ENCODE data around the gene COL7A1. TPM values are rescaled to one million over a fixed set of nuclear protein-coding genes. Genes with fewer than 3 reads are reported as not detected.

The COL7A1 gene
- polyA plus RNA-seq, 3 donors, result 0.37 to 1.9 TPM; not detected in 1

DNA sequence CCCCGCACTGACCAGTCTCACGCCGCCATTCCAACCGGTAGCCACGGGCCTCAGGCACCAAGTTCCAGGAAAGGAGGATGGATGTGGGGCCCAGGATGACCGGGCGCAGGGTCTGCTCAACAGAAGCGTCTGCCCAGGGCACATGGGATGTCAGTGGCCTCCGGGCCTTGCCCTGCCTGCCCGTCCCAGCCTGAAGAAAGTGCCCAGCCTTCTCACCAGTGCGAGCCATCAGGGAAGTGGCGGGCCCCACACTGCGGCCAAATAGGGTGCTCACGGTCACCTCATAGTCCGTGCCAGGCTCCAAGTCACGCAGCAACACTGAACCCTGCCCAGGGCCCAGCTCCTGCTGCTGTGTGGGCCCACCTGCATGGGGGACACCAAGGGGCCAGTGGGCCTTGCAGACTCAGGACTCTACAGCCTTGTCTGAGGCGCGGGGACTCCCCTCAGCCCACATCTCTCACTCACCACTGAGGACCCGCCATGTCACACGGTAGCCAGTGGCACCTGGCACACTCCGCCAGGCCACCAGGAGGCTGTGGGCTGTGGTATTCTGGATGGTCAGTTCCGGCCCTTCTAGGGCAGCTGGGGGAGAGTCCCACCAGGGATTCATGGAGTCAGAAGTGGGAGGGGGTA is 3.1 kb downstream of the COL7A1 start:
- H3K27me3 ChIP-seq (ENCODE audit: control insufficient read depth in 2 of 2, insufficient read depth in 2 of 2, low read length in 2 of 2), result peaks cover 6 to 47% of the 10 kb centered on the region in 2 donors
- peaks cover 51 to 71% (median 61%) of the 10 kb centered on the region in 3 donors for H3K27me3 Mint-ChIP-seq (ENCODE audit: low read depth in 3 of 3)
- peaks cover 5% of the 10 kb centered on the region for H4K20me1 ChIP-seq (ENCODE audit: insufficient read depth, low read length)
- H3K9ac ChIP-seq (ENCODE audit: insufficient read depth, low read length, poor library complexity, severe bottlenecking), result no peak overlapping the region
- no peak overlapping the region for H2AFZ ChIP-seq (ENCODE audit: insufficient read depth, low read depth, low read length, poor library complexity, severe bottlenecking)
- H3K4me2 ChIP-seq (replicated peaks; ENCODE audit: extremely low read depth, low read length, poor library complexity, severe bottlenecking), result no peak overlapping the region
- no peak overlapping the region for H3K27ac Mint-ChIP-seq
- H3K4me3 Mint-ChIP-seq, result no peak overlapping the region
- peaks cover 0 to 6% (median 3%) of the 10 kb centered on the region in 7 donors for H3K9me3 Mint-ChIP-seq
- intact Hi-C loops (cut with micrococcal nuclease), result no loop called here
- H3K4me3 ChIP-seq (replicated peaks in 1 of 3; ENCODE audit: low read depth in 2 of 3, low read length in 3 of 3), result no peak overlapping the region
- H3K4me1 Mint-ChIP-seq, result peaks cover 12% of the 10 kb centered on the region
- H3K36me3 ChIP-seq (replicated peaks in 1 of 2; ENCODE audit: control insufficient read depth in 1 of 2, insufficient read depth in 2 of 2, low read length in 2 of 2), result no peaks in the 10 kb centered on the region
- peaks cover 6 to 14% of the 10 kb centered on the region in 2 donors for H3K4me1 ChIP-seq (ENCODE audit: control insufficient read depth in 1 of 2, insufficient read depth in 2 of 2, low read length in 2 of 2)
- no peaks in the 10 kb centered on the region for H3K9me3 ChIP-seq (replicated peaks in 1 of 2; ENCODE audit: control insufficient read depth in 1 of 2, insufficient read depth in 1 of 2, low read length in 2 of 2)
- no peak overlapping the region for H3K27ac ChIP-seq (ENCODE audit: low read depth in 1 of 2, low read length in 2 of 2)
- DNase-seq, result no peak
- 92% methylated on average over 19 of the region's 22 CpGs for WGBS (ENCODE audit: insufficient coverage)
- H3K79me2 ChIP-seq (ENCODE audit: insufficient read depth, low read length), result no peaks in the 10 kb centered on the region
- peaks cover 3 to 6% of the 10 kb centered on the region in 2 donors for H3K36me3 Mint-ChIP-seq
- no peak for TF ChIP-seq CTCF (IDR thresholded peaks at IDR 0.05)

DNA sequence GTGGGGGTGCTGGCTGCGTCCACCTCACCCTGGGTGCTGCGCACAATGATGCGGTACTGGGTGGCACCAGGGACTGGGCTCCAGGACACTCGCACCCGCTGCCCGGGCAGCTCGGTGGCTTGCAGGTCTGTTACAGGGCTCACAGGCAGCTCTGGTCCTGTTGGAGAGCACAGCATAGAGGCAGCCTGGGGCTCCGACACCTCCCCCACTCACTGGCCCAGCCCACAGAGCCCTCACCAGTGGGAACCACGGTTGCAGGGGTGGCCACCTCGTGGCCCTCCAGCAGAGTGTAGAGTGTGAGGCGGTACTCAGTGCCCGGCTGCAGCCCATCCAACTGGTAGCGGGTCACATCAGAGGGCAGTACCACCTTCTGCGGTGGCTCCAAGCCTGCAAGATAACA is 3.7 kb downstream of the COL7A1 start:
- WGBS (ENCODE audit: insufficient coverage), result 97% methylated on average over 9 of the region's 14 CpGs
- no peak overlapping the region for H3K27ac ChIP-seq (ENCODE audit: low read depth in 1 of 2, low read length in 2 of 2)

More for the DNA sequence above, 3.7 kb downstream of the COL7A1 start:
- no peak for DNase-seq
- H3K9me3 Mint-ChIP-seq, result peaks cover 0 to 6% (median 3%) of the 10 kb centered on the region in 7 donors
- Histone ChIP-seq H3K9me3 (replicated peaks in 1 of 2; ENCODE audit: control insufficient read depth in 1 of 2, insufficient read depth in 1 of 2, low read length in 2 of 2) (no peaks in the 10 kb centered on the region), H3K4me3 (replicated peaks in 1 of 3; ENCODE audit: low read depth in 2 of 3, low read length in 3 of 3) (no peak overlapping the region), H3K9ac (ENCODE audit: insufficient read depth, low read length, poor library complexity, severe bottlenecking) (no peak overlapping the region), H3K4me2 (replicated peaks; ENCODE audit: extremely low read depth, low read length, poor library complexity, severe bottlenecking) (no peak overlapping the region), H2AFZ (ENCODE audit: insufficient read depth, low read depth, low read length, poor library complexity, severe bottlenecking) (no peak overlapping the region), H4K20me1 (ENCODE audit: insufficient read depth, low read length) (peaks cover 4% of the 10 kb centered on the region), H3K27me3 (ENCODE audit: control insufficient read depth in 2 of 2, insufficient read depth in 2 of 2, low read length in 2 of 2) (peaks cover 6 to 47% of the 10 kb centered on the region in 2 donors), H3K4me1 (ENCODE audit: control insufficient read depth in 1 of 2, insufficient read depth in 2 of 2, low read length in 2 of 2) (peaks cover 6 to 14% of the 10 kb centered on the region in 2 donors), H3K36me3 (replicated peaks in 1 of 2; ENCODE audit: control insufficient read depth in 1 of 2, insufficient read depth in 2 of 2, low read length in 2 of 2) (no peaks in the 10 kb centered on the region), H3K79me2 (ENCODE audit: insufficient read depth, low read length) (no peaks in the 10 kb centered on the region)
- TF ChIP-seq CTCF (IDR thresholded peaks at IDR 0.05), result no peak
- no peak overlapping the region for H3K4me3 Mint-ChIP-seq
- no peak overlapping the region for H3K27ac Mint-ChIP-seq
- H3K27me3 Mint-ChIP-seq (ENCODE audit: low read depth in 3 of 3), result peaks cover 49 to 70% (median 62%) of the 10 kb centered on the region in 3 donors
- intact Hi-C loops (cut with micrococcal nuclease), result no loop called here
- H3K36me3 Mint-ChIP-seq, result peaks cover 0 to 4% of the 10 kb centered on the region in 2 donors
- H3K4me1 Mint-ChIP-seq, result peaks cover 12% of the 10 kb centered on the region

Measured in CD14-positive monocyte (primary cell).